GM19324 (cell line): ENCODE results near the gene ZFYVE28.

ENCODE experiments used
- ATAC-seq: cut with Tn5 transposase; IDR thresholded peaks from one replicate; pipeline ENCODE4 v1.9.1; 2021; ENCODE audit warnings: mild to moderate bottlenecking, moderate library complexity; ENCODE audit not compliant: unreplicated experiment, low FRiP score

Gene ZFYVE28

DNA sequence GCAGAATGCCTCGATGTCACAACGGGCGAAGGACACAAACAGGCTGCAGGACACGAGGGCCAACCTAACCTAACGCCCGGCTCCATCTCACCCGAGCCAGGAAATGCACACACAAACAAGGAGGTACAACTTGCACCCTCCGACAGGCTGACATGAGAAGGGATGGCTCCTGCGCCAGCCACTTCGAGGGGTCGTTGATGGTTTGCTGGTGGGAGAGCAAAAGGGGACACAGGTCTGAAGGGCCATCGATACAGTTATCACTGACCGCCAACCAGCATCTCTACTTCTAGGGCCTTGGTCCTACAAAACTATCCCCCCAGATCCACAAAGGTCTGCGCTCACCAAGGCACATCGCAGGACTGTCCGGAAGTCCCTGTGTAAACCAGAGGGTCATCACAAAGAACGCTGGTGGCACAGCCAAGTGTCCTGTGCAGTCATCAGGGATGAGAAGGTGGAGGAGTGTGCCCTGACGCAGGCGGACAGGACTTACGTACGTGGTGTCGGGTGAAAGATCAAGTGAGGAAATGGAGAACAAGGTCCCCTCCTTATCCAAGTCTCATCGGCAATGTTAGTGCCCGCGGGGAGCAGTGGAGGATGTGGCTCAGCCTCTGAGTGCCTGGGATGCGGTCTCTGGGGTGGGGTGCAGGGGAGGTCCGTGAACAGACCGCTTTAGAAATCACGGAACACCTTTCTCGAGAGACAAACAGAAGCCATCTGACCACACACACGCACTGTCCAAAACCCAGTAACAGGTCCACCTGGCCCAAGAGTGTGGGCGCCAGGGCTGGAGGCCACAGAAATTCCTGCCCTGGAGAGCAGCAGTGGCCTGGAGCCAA, 163.6 kb downstream of the ZFYVE28 start:
- no peak for ATAC-seq

DNA sequence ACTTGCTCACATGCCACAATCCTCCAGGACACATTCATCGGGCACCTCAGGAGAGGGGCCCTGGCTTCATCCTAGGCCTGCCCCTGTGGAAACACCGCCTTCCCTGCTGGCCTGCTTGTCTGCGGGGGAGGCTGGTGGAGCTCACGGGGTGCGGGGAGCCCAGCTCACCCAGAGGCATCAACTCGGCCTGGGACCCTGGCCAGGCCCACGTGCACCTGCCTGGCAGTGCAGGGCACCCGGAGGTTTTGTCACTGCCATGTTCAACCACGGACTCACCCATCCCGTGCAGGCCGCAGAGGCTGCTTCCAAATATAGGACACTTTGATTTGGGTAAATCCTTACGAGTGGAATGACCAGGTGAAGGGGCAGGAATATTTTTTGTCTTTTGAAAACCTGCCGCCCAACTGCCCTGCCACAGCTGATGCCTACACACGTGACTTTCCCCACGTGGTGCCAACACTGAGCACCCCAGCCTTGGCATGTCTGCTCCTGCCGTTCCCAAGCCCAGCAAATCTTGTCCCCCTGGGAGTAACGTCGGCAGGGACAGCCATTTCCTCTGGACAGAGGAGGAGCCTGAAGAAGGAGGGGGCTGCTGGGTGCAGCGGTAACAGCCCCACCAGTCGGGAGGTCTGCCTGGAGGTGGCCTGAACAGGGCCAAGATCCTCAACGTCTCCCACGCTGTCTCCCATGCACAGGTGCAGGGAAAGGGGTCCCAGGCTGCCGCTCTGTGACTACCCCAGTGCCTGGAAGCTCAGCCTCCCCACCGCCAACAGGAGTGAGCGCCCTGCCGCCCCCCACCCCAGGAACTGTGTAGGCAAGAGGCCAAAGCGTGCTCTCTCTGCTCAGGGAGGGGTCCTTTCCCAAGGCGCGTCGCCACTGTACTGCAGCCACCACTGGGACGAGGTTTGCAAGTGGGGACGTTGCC, 165.0 kb downstream of the ZFYVE28 start:
- ATAC-seq: no peak

DNA sequence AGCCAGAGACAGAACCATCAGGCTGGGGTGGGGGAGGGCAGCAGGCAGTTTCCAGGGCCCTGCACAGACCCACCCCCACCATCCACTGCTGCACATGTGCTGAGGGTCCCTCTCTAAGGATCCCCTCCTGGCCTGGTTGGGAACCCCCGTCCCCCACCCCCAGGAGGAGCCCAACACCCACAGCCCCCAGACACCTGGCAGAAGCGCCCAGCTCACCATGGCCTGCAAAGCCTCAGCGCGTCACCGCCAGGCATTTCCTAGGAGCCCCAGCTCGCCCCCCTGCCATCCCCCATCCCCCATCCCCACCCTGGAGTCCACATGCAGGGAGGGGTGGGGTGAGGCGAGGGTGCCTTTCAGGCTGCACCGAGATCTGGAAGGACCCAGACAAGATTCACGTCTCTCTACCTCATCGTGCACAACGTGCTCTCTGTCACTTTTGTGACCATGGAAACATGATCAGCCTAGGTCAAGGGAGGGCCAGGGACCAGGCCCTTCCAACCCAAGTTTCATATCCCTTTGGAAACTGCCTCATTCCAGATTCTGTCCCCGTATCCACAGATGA, 165.8 kb downstream of the ZFYVE28 start:
- no peak for ATAC-seq

GRCh38 chr4:2251795-2252529, 166.5 kb downstream of the ZFYVE28 start:
- no peak for ATAC-seq

- no peak for ATAC-seq
Observed at GRCh38 chr4:2251073-2251794, 167.2 kb downstream of the ZFYVE28 start.

GRCh38 chr4:2250357-2251072, 167.9 kb downstream of the ZFYVE28 start:
- no peak for ATAC-seq

DNA sequence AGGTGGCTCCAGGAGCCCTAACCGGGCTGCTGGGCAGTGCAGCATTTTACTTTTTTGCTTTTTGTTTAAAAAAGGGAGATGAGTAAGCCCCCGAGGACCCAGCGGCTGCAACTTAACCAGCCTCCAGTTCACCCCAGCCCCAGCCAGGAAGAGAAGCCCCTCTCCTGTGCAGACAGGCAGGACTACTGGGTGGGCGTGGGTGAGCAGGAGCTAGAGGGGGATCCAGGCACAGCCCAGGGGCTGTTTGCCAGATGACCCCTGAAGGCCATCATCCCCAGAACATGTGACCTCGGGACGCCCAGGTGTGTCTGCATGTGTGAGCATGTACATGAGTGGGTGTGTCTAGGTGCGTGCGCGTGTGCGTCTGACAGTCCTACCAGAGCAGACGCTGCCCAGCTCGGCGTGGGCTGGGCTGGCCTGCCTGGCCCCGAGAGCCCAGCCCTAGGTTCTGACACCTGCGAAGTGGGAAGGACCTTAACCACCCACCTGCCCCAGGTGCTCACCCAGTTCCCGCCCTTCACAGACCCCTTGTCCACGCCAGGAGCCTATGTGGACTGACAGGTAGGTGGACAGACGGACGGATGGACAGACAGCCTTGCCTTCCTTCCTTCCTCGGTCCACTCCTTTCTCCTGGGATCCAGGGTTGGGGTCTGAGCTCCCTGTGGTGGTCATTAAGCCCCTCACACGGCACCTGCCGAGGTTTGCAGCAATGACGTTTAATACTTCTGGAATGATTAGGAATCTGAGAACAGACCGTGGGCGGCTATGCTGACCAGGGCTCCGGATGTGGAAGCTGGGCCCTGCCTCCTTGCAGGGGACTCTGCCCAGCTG, 168.7 kb downstream of the ZFYVE28 start:
- ATAC-seq: no peak

- ATAC-seq: no peak
Observed at GRCh38 chr4:2248821-2249261, 169.6 kb downstream of the ZFYVE28 start.

- no peak for ATAC-seq
Observed at GRCh38 chr4:2248044-2248780, 170.2 kb downstream of the ZFYVE28 start.

DNA sequence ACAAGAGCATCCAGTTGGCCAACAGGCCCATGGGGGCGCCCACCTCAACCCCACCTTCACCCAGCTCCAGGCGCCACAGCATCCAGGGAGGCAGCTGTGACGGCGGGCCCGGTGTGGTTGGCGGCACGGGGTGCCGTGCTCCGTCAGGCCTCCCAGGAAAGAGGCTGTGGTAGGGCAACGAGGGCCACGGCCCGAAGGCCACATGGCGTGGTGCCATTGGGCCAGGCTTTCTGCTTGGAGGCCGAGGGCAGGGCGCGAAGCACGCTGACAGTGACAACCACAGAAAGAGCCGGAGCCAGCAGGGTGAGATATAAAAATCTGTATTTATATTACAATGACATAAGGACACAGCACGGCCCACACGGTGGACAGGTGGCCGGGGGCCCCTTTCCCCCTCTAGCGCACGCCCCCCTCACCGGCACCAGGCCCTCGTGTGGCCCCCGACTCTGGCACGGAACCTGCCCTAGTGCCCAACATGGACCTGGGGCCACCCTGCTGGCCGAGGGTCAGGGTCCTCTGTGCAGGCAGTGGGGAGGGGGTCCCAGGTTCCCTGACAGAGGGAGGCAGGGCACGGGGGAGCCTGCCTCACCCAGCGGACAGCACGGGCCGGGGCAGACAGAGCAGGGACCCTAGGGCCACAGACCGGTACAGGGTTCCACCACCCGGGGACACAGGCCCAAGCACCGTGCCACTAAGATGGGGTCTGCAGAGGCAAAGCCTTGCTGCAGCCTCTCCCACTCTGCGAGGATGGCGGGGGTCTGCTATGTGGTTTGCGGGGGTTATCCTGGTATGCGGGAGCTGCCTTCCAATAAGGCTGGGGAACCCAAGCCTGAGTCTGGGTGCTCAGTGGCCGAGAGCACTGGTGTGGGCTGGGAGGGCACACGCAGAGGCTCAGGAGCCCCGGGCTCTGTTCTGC, 171.1 kb downstream of the ZFYVE28 start:
- ATAC-seq: no peak

- no peak for ATAC-seq
Observed at GRCh38 chr4:2246384-2247127, 171.9 kb downstream of the ZFYVE28 start.

GRCh38 chr4:2245787-2246275, 172.6 kb downstream of the ZFYVE28 start:
- ATAC-seq: no peak

DNA sequence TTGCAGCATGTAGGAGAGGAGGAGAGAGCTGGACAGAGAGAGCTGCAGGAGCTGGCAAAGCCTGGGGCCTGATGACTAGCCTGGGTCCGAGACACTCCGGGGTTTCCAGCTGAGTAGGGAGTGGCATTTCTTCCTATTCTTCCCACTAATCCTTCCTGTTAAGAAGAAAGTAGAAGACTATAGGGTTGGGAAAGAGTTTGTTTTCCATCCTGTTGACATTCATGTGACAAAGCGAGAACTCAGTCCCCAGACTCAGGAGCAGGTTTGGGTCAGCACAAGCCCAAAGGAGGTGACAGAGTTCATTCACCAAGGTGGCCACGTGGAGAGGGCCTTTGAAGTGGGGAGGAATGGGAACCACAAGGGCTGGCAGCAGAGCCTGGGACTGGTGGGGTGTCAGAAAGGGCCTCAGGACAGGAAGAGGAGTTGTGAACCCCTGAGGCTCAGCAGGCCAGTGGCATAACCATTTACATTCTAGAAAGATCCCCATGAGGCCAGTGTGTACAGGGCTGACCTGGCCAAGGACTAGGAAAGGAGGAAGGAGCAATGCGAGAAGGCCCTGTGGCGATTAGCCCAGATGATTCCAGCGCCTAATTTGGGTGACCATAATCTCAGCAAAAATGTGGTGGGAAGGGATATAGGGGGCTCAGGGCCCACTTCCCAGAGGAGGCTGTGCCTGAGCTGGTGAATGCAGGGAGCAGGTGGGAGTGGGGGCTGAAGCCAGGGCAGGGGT, 173.2 kb downstream of the ZFYVE28 start:
- no peak for ATAC-seq

GRCh38 chr4:2243681-2244380, 174.6 kb downstream of the ZFYVE28 start:
- ATAC-seq: no peak
